GM12878 (cell line): ENCODE data around the gene IRF8. TPM values are rescaled to one million over a fixed set of nuclear protein-coding genes. Genes with fewer than 3 reads are reported as not detected.

Experiments used
- ATAC-seq: fragments of 200-7000 bp; cut with Tn5 transposase; 3 replicates; pipeline ENCODE4 v1.9.1; 2020; ENCODE audit warnings: mild to moderate bottlenecking, moderate library complexity
- BruUV-seq: library from RNA; stranded (reverse); fragments of 400-500 nt; replicated peaks from 2 replicates; lab custom pipeline; 2021; lab: Mats Ljungman, UMichigan
- CTCF ChIA-PET: fragments of 300-600 bp; sonication (Branson Sonifier 250); formaldehyde crosslinking; extraction: SDS; loops from one replicate; lab custom pipeline; 2021; ENCODE audit warnings: inconsistent platforms; lab: Yijun Ruan, JAX
- POLR2A ChIA-PET: fragments of 350-600 bp; formaldehyde crosslinking; extraction: SDS; loops from one replicate; lab custom pipeline; 2021; ENCODE audit warnings: inconsistent platforms; lab: Charles Lee
- RAD21 ChIA-PET: fragments of 300-600 bp; sonication (Branson Sonifier 250); formaldehyde crosslinking; loops from one replicate; lab custom pipeline; 2023; ENCODE audit warnings: antibody characterized with exemption; ENCODE audit not compliant: unreplicated experiment; lab: Charles Lee
- SMC1A ChIA-PET: fragments of 300-600 bp; sonication (Branson Sonifier 250); formaldehyde crosslinking; loops from one replicate; lab custom pipeline; 2023; ENCODE audit not compliant: unreplicated experiment, uncharacterized antibody; lab: Charles Lee
- DNase-seq: peaks from one replicate; pipeline ENCODE4 v3.0.0-alpha.2; 2011; ENCODE audit warnings: low read depth, low spot score
- FAIRE-seq: peaks from 3 replicates; lab custom pipeline; 2011; peaks lifted over from hg19 to GRCh38; lab: Jason Lieb, UNC
- H2AFZ ChIP-seq: 2 replicates; pipeline ENCODE4 v1.6.0; 2011; ENCODE audit warnings: low read depth, low read length, control low read depth; ENCODE audit not compliant: control insufficient read depth
- H3K27ac ChIP-seq: 2 replicates; pipeline ENCODE4 v1.5.1; 2011; ENCODE audit warnings: control low read depth; ENCODE audit not compliant: control insufficient read depth, insufficient read depth
- H3K27me3 ChIP-seq, 2 experiments: replicated peaks in 1 of 2; 2 replicates each; pipeline versions ENCODE4 v1.6.0 to v1.6.1; 2011; ENCODE audit warnings: low read length in 1 of 2; ENCODE audit not compliant: control insufficient read depth in 2 of 2, insufficient read depth in 2 of 2
- H3K36me3 ChIP-seq, 2 experiments: 2 replicates each; pipeline ENCODE4 v1.5.1; 2011; ENCODE audit warnings: low read length in 1 of 2; ENCODE audit not compliant: control insufficient read depth in 2 of 2, insufficient read depth in 2 of 2
- H3K4me1 ChIP-seq: 2 replicates; pipeline ENCODE4 v1.6.1; 2011; ENCODE audit warnings: mild to moderate bottlenecking, low read length, moderate library complexity, mixed read lengths; ENCODE audit not compliant: control insufficient read depth, insufficient read depth
- H3K4me2 ChIP-seq: 2 replicates; pipeline ENCODE4 v1.6.0; 2011; ENCODE audit warnings: control low read depth; ENCODE audit not compliant: control insufficient read depth, insufficient read depth
- H3K4me3 ChIP-seq: fragments of 200-600 bp; sonication (generic); 2 replicates; pipeline ENCODE4 v1.5.1; 2016
- H3K79me2 ChIP-seq: 2 replicates; pipeline ENCODE4 v1.6.0; 2011; ENCODE audit warnings: low read length; ENCODE audit not compliant: control insufficient read depth, insufficient read depth
- H3K9ac ChIP-seq: 2 replicates; pipeline ENCODE4 v1.8.0; 2011; ENCODE audit warnings: low read length, control low read depth, mixed read lengths; ENCODE audit not compliant: control insufficient read depth, insufficient read depth
- H3K9me3 ChIP-seq: replicated peaks from 3 replicates; pipeline ENCODE4 v1.5.1; 2011; ENCODE audit warnings: mild to moderate bottlenecking, low read length; ENCODE audit not compliant: control insufficient read depth, insufficient read depth
- H4K20me1 ChIP-seq: 2 replicates; pipeline ENCODE4 v1.6.0; 2011; ENCODE audit not compliant: control insufficient read depth, insufficient read depth
- BHLHE40 ChIP-seq, 2 experiments: fragments of 450-650 bp in 1 of 2; IDR thresholded peaks; 2 replicates each; pipeline ENCODE4 v1.6.1; 2011 to 2017; ENCODE audit warnings: low read depth in 2 of 2, borderline replicate concordance in 1 of 2, improper control_type of control experiment in 1 of 2, low read length in 1 of 2, mild to moderate bottlenecking in 1 of 2
- CHD2 ChIP-seq: IDR thresholded peaks from 2 replicates; pipeline ENCODE4 v1.6.1; 2011; ENCODE audit warnings: low read depth, low read length, improper control_type of control experiment, borderline replicate concordance
- DPF2 ChIP-seq: fragments of 450-650 bp; IDR thresholded peaks from 2 replicates; pipeline ENCODE4 v1.6.1; 2017; ENCODE audit warnings: mild to moderate bottlenecking
- HDGF ChIP-seq: fragments of 450-650 bp; IDR thresholded peaks from 2 replicates; pipeline ENCODE4 v1.6.1; 2016; ENCODE audit warnings: antibody characterized with exemption
- NRF1 ChIP-seq: conservative IDR thresholded peaks from 2 replicates; pipeline ENCODE4 v1.6.1; 2011; ENCODE audit warnings: mild to moderate bottlenecking, low read depth, low read length, improper control_type of control experiment
- RAD21 ChIP-seq: IDR thresholded peaks from 2 replicates; pipeline ENCODE4 v1.6.1; 2011; ENCODE audit warnings: mild to moderate bottlenecking, low read depth, low read length, moderate library complexity; ENCODE audit not compliant: insufficient read depth
- SMC3 ChIP-seq: IDR thresholded peaks from 2 replicates; pipeline ENCODE4 v1.6.1; 2011; ENCODE audit warnings: low read length, improper control_type of control experiment, borderline replicate concordance
- SPI1 ChIP-seq: IDR thresholded peaks from 2 replicates; pipeline ENCODE4 v1.6.1; 2011; ENCODE audit warnings: low read depth, mild to moderate bottlenecking, low read length, moderate library complexity, borderline replicate concordance; ENCODE audit not compliant: insufficient read depth
- TCF12 ChIP-seq: IDR thresholded peaks from 2 replicates; pipeline ENCODE4 v1.6.1; 2011; ENCODE audit warnings: low read depth, mild to moderate bottlenecking, low read length
- YY1 ChIP-seq: IDR thresholded peaks from 2 replicates; pipeline ENCODE4 v1.6.1; 2011; ENCODE audit warnings: low read depth, mild to moderate bottlenecking, low read length
- WGBS: methylation state at CpG from one replicate; pipeline ENCODE4 v1.1.6; 2016; ENCODE audit warnings: low lambda C conversion rate; ENCODE audit not compliant: insufficient replicate concordance, insufficient coverage; ENCODE audit errors: missing lambda C conversion rate; 5-methylcytosine and 5-hydroxymethylcytosine counted together
- in situ Hi-C: fragments of 300-500 bp; cut with MboI; formaldehyde crosslinking; loops from 9 replicates; pipeline ENCODE4 v1.14.3; 2018; ENCODE audit warnings: mixed read lengths
- intact Hi-C: fragments of 100-400 bp; cut with micrococcal nuclease; formaldehyde crosslinking; loops from one replicate; pipeline ENCODE4 v1.14.2; 2022; ENCODE audit not compliant: unreplicated experiment
- polyA plus RNA-seq, 11 experiments: library from polyadenylated mRNA; depleted of rRNA in 4 of 11; unstranded in 6 of 11; stranded (reverse) in 5 of 11; fragments of >200 nt; fragmentation: Nextera tagmentation in 4 of 11; fragmentation: Illumina TruSeq in 1 of 11; extraction: Ambion mirVana in 4 of 11; extraction: Trizol in 1 of 11; gene quantifications; 1 replicate in 1 of 11; 2 replicates in 10 of 11; pipeline versions ENCODE4 v1.2.1 to v1.2.3, GENCODE V29; 2011 to 2016; ENCODE audit warnings: inconsistent platforms in 2 of 11, missing spikeins in 2 of 11, low read depth in 1 of 11
- total RNA-seq, 4 experiments: library from RNA; depleted of rRNA in 3 of 4; stranded (reverse); fragments of >200 nt in 3 of 4; fragmentation: Illumina TruSeq in 1 of 4; extraction: Trizol in 1 of 4; gene quantifications; 2 replicates each; pipeline versions ENCODE4 v1.2.1 to v1.2.3, GENCODE V29; 2013 to 2021
- TF ChIP-seq, protein P1 (sequence below), 3 experiments: IDR thresholded peaks in 2 of 3; conservative IDR thresholded peaks in 1 of 3; 2 replicates each; pipeline ENCODE4 v1.5.1; 2011; ENCODE audit warnings: low read depth in 3 of 3, low read length in 3 of 3, mild to moderate bottlenecking in 3 of 3, control low read depth in 2 of 3, moderate library complexity in 2 of 3, inconsistent platforms in 1 of 3, mixed read lengths in 1 of 3; ENCODE audit not compliant: control insufficient read depth in 2 of 3, insufficient read depth in 1 of 3; ENCODE audit errors: extremely low read depth in 1 of 3

Gene IRF8
- total and polyA plus RNA-seq, 10 of the 15 experiments (the other 5 are each of a cell fraction or from before 2014, with no cell fraction given) = 17.1 to 237 (median 172) TPM

DNA sequence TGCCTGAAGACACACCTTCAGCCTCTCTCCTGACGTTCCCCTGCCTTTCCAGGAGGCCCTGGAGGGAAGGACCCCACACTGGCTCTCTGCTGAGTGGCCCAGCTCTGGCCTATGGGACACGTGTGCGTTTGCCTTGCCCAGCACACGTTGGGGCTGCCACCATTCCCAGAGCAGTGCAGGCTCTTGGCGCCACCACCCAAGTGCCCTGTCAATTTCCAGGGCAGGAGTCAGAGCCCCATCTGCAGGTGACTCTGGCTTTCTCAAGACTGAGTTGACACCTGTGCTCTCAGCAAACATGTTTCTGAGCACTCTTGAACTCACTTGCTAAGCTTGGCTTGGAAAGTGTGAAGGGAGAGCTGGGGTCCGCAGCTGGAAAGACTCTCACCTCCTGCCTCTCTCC, 4.7 kb upstream of the IRF8 start:
- Histone ChIP-seq H3K4me1 (peaks cover 9% of the 10 kb centered on the region), H3K9me3 (no peaks in the 10 kb centered on the region), H3K27me3 (no peaks in the 10 kb centered on the region), H3K4me2 (no peak overlapping the region), H2AFZ (no peak overlapping the region), H3K36me3 (no peaks in the 10 kb centered on the region), H3K4me3 (no peak overlapping the region), H4K20me1 (no peaks in the 10 kb centered on the region), H3K79me2 (peaks cover 13% of the 10 kb centered on the region), H3K9ac (no peak overlapping the region), H3K27ac (no peak overlapping the region)
- in situ Hi-C loops = no loop called here
- ATAC-seq (peak; percentile 44), FAIRE-seq (no peak), DNase-seq (no peak)
- intact Hi-C loops = loop anchor here (1.0 to 2.0 kb wide), 2 partner anchors 73 to 123 kb away; no protein-coding TSS in a partner anchor
- ChIA-PET RAD21 (interaction anchor here (0.7 to 16.0 kb wide), 6 partner anchors 9 to 122 kb away, joined by 3 to 211 read pairs (median 6); no protein-coding TSS in a partner anchor), POLR2A (interaction anchor here (0.6 to 1.4 kb wide), 2 partner anchors 78 to 120 kb away, joined by 4 to 7 read pairs; no protein-coding TSS in a partner anchor), SMC1A (interaction anchor here (0.6 to 14.8 kb wide), 9 partner anchors 25 to 121 kb away, joined by 3 to 187 read pairs (median 5); no protein-coding TSS in a partner anchor), CTCF (interaction anchor here (0.7 to 14.0 kb wide), 11 partner anchors 10 to 122 kb away, joined by 3 to 295 read pairs (median 4); no protein-coding TSS in a partner anchor)
- 51% methylated on average over 6 of the region's 6 CpGs for WGBS
- BruUV-seq = no TSS peak
- no peak for TF ChIP-seq NRF1
- TF ChIP-seq RAD21 = peak; percentile 85
- TF ChIP-seq SMC3 = peak; percentile 74
- TF ChIP-seq, protein P1, sequence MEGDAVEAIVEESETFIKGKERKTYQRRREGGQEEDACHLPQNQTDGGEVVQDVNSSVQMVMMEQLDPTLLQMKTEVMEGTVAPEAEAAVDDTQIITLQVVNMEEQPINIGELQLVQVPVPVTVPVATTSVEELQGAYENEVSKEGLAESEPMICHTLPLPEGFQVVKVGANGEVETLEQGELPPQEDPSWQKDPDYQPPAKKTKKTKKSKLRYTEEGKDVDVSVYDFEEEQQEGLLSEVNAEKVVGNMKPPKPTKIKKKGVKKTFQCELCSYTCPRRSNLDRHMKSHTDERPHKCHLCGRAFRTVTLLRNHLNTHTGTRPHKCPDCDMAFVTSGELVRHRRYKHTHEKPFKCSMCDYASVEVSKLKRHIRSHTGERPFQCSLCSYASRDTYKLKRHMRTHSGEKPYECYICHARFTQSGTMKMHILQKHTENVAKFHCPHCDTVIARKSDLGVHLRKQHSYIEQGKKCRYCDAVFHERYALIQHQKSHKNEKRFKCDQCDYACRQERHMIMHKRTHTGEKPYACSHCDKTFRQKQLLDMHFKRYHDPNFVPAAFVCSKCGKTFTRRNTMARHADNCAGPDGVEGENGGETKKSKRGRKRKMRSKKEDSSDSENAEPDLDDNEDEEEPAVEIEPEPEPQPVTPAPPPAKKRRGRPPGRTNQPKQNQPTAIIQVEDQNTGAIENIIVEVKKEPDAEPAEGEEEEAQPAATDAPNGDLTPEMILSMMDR (IDR thresholded peaks at IDR 0.05 in 2 of 3, conservative IDR thresholded peaks at IDR 0.05 in 1 of 3; ENCODE audit: control insufficient read depth in 2 of 3, extremely low read depth in 1 of 3, insufficient read depth in 1 of 3, low read depth in 3 of 3, low read length in 3 of 3) = peak; percentile 35 to 68 (median 45); a peak in 5 of 6 replicates
- peak; percentile 37; the same call in 1 of the 2 replicates for TF ChIP-seq YY1
- no peak for TF ChIP-seq HDGF
- no peak for TF ChIP-seq SPI1
- TF ChIP-seq CHD2 = no peak
- 0 out of 2 replicates have a peak, but pooled peaks have one; percentile 14 for TF ChIP-seq TCF12
- no peak for TF ChIP-seq DPF2
- peak in 1 of 2 experiments; percentile 22; a peak in 1 of 4 replicates for TF ChIP-seq BHLHE40 (IDR thresholded peaks at IDR 0.05; ENCODE audit: borderline replicate concordance in 1 of 2, low read depth in 2 of 2, low read length in 1 of 2)
